ENCODE results near the gene CDC20. TPM values are rescaled to one million over a fixed set of nuclear protein-coding genes. Genes with fewer than 3 reads are reported as not detected.

The CDC20 gene
- total RNA-seq, 1 donor from 2014 or later, result 24.3 TPM

DNA sequence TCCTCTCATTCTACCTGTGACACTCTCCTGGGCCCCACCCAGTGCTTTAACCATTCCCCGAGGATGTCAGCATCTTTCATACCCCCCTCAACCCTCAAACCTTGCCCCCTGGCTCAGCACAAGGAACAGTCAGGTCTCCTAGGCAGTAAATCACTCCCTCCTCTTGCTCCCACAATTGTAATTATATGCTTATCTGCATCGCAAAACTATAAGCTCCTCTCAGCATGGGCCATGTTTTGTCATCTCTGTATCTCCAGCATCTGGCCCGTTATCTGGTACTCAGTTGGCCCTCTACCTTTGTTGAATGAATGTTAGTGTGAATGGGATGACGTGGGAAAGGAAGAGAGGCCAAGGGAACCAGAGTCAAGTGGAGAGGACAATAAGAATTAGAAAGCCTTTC is 11.8 kb downstream of the CDC20 start:
- peaks cover 10% of the 10 kb centered on the region for H3K36me3 Mint-ChIP-seq (ENCODE audit: low read depth, unreplicated experiment)
- TF ChIP-seq, protein P1, sequence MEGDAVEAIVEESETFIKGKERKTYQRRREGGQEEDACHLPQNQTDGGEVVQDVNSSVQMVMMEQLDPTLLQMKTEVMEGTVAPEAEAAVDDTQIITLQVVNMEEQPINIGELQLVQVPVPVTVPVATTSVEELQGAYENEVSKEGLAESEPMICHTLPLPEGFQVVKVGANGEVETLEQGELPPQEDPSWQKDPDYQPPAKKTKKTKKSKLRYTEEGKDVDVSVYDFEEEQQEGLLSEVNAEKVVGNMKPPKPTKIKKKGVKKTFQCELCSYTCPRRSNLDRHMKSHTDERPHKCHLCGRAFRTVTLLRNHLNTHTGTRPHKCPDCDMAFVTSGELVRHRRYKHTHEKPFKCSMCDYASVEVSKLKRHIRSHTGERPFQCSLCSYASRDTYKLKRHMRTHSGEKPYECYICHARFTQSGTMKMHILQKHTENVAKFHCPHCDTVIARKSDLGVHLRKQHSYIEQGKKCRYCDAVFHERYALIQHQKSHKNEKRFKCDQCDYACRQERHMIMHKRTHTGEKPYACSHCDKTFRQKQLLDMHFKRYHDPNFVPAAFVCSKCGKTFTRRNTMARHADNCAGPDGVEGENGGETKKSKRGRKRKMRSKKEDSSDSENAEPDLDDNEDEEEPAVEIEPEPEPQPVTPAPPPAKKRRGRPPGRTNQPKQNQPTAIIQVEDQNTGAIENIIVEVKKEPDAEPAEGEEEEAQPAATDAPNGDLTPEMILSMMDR (IDR thresholded peaks at IDR 0.05; ENCODE audit: unreplicated experiment), result no peak
- H3K27ac Mint-ChIP-seq (ENCODE audit: unreplicated experiment), result no peak overlapping the region
- H3K4me3 Mint-ChIP-seq (ENCODE audit: unreplicated experiment), result no peak overlapping the region
- no peak for DNase-seq (ENCODE audit: low spot score)
- H3K4me1 Mint-ChIP-seq (ENCODE audit: unreplicated experiment), result peaks cover 25% of the 10 kb centered on the region
- H3K9me3 Mint-ChIP-seq (ENCODE audit: unreplicated experiment), result no peaks in the 10 kb centered on the region
- peaks cover 7% of the 10 kb centered on the region for H3K27me3 Mint-ChIP-seq (ENCODE audit: unreplicated experiment)

DNA sequence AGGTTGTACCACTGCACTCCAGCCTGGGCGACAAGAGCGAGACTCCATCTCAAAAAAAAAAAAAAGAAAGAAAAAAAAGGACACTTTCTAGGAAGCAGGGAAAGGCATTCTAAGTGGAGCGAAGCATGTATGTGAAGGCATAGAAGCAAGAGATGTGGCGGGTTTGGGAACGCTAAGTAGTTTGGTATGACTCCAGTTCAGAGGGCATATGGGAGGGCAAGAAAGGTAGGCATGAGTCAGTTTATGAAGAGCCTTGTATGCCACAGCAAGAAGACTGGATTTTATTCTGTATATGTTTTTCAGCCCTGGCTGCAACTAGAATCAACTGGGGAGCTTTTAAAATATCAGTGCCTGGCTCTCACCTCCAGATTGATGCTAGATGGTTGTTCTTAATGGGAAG is 13.4 kb downstream of the CDC20 start:
- H3K27ac Mint-ChIP-seq (ENCODE audit: unreplicated experiment), result no peak overlapping the region
- no peak for DNase-seq (ENCODE audit: low spot score)
- peaks cover 7% of the 10 kb centered on the region for H3K36me3 Mint-ChIP-seq (ENCODE audit: low read depth, unreplicated experiment)
- TF ChIP-seq, protein P1 (IDR thresholded peaks at IDR 0.05; ENCODE audit: unreplicated experiment), result no peak
- H3K4me1 Mint-ChIP-seq (ENCODE audit: unreplicated experiment), result peaks cover 18% of the 10 kb centered on the region
- H3K4me3 Mint-ChIP-seq (ENCODE audit: unreplicated experiment), result no peak overlapping the region
- no peaks in the 10 kb centered on the region for H3K9me3 Mint-ChIP-seq (ENCODE audit: unreplicated experiment)
- H3K27me3 Mint-ChIP-seq (ENCODE audit: unreplicated experiment), result peaks cover 9% of the 10 kb centered on the region

DNA sequence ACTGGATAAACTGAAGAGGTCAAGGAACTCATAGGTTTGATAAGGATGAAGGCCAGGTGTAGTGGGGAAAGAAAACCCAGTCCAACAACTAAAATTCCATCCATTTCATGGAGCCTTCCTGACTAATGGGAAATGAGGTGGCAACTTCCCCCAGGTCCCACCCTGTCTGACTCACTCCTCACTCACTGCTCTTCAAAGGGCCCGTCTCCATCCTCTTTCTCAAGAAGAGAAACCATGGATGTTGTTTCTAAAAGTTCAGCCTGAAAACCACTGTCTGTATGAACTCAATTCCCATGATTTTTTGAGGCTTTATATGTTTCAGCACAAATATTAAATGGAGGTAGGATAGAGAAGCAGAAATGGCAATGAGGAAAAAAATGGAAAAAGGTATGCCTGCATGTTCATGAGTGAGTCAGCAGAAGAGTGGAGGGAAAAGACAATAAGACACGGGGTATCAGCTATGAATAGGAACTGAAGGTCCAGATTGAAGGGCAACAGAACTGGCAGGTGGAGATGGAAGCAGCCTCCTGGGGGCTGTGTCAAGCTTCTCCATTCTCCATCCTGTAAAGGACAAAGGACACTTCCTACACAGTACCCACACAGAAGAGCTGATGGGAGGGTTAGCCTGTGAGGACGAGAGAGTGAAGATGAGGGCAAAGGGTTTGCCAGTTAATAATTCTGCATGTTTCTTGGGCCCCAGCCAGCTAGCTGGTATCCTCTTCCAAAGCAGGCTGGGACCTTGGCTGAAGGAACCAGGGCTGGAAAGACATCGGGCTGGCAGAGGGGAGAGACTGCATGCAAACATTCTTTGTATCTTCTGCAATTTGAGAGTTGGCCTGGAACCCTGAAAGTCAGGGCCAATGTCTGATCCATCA is 14.5 kb downstream of the CDC20 start:
- TF ChIP-seq, protein P1 (IDR thresholded peaks at IDR 0.05; ENCODE audit: unreplicated experiment), result no peak
- H3K9me3 Mint-ChIP-seq (ENCODE audit: unreplicated experiment), result no peaks in the 10 kb centered on the region

DNA sequence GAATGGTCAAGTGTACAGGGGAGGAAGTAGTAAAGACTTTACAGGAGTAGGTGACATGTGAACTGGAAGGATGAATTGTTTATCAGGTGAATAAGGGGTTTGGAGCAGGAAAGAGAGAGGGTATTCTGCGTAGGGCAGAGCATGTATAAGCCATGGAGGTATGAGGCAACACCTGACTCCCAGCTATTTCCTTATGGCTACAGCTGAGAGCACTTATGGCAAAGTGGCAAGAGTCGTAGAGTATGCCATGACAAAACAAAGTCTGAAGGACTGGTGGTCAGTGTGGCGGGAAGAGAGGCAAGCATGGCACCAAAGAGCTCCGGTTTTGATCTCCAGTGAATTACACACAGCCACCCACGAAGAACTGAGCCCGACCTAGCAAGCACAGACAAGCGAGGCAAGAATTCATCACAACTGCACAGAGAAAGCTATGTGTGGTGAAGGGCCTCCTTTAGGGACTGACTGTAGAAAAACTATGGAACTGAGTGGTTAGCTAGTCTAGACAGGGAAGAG is 18.0 kb downstream of the CDC20 start:
- Mint-ChIP-seq H3K36me3 (ENCODE audit: low read depth, unreplicated experiment) (peaks cover 1% of the 10 kb centered on the region), H3K27me3 (ENCODE audit: unreplicated experiment) (peaks cover 2% of the 10 kb centered on the region), H3K9me3 (ENCODE audit: unreplicated experiment) (no peaks in the 10 kb centered on the region), H3K27ac (ENCODE audit: unreplicated experiment) (no peak overlapping the region), H3K4me1 (ENCODE audit: unreplicated experiment) (peaks cover 4% of the 10 kb centered on the region), H3K4me3 (ENCODE audit: unreplicated experiment) (no peak overlapping the region)
- no peak for DNase-seq (ENCODE audit: low spot score)
- TF ChIP-seq, protein P1 (IDR thresholded peaks at IDR 0.05; ENCODE audit: unreplicated experiment), result no peak

More for the DNA sequence above, 14.5 kb downstream of the CDC20 start:
- H3K4me1 Mint-ChIP-seq (ENCODE audit: unreplicated experiment), result peaks cover 17% of the 10 kb centered on the region
- H3K36me3 Mint-ChIP-seq (ENCODE audit: low read depth, unreplicated experiment), result peaks cover 6% of the 10 kb centered on the region
- no peak overlapping the region for H3K27ac Mint-ChIP-seq (ENCODE audit: unreplicated experiment)
- no peak for DNase-seq (ENCODE audit: low spot score)
- H3K4me3 Mint-ChIP-seq (ENCODE audit: unreplicated experiment), result no peak overlapping the region
- H3K27me3 Mint-ChIP-seq (ENCODE audit: unreplicated experiment), result peaks cover 7% of the 10 kb centered on the region

DNA sequence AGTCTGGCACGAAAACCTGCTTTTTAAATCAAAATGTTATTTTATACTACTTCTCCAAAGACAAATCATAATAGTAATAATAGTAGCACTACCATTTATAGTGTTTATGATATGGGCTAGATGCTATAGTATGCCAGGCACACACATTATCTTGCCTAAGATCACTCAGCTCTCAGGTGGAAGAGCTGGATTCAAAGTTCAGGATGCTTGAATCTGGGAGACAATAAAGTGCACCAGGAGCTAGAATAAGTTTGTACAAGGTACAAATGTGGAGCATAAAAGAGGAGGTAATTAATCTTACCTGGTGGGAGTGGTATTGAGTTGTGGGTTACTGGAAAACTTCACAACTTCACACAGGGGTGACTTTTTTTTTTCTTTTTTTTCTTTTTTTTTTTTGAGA is 19.1 kb downstream of the CDC20 start:
- peaks cover 4% of the 10 kb centered on the region for H3K4me1 Mint-ChIP-seq (ENCODE audit: unreplicated experiment)

More for the DNA sequence above, 19.1 kb downstream of the CDC20 start:
- Mint-ChIP-seq H3K36me3 (ENCODE audit: low read depth, unreplicated experiment) (peaks cover 8% of the 10 kb centered on the region), H3K9me3 (ENCODE audit: unreplicated experiment) (no peaks in the 10 kb centered on the region), H3K27ac (ENCODE audit: unreplicated experiment) (no peak overlapping the region), H3K4me3 (ENCODE audit: unreplicated experiment) (no peak overlapping the region), H3K27me3 (ENCODE audit: unreplicated experiment) (peaks cover 2% of the 10 kb centered on the region)
- TF ChIP-seq, protein P1 (IDR thresholded peaks at IDR 0.05; ENCODE audit: unreplicated experiment), result no peak
- DNase-seq (ENCODE audit: low spot score), result no peak

Measured in endothelial cell (in vitro differentiated cells).